ENCODE results near the gene REXO5.

Gene REXO5

DNA sequence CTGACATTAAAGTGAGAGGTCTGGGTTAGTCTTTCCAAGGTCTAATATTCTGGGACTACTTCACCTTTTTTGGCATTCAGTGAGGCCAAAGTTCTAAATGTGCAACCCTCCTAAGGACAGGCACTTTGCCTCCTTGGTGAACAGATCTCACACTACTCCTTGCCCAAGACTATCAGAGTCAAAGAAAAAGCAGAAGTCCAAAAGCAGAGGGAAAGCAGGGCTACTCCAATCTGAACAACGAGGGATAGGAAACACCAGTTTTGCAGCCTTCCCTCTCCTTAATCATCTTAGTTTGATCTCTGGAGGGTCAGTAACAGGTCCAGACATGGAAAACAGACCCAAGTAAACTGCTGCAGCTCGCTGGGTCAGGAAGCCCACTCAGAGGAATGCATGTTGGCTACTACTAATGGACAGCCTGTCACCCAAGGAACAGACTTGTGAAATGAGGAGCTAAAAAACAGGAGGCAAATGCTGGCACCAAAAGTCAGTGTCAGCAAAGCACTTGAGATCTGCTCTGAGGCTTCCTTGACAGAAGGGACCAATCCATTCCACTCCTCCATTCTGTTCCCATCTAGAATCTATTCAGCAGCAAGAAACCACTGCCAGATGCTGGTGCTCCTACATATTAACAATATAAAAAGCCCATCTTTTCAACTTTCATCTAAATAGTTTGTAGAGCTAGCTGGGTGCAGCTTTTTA lies 63.9 kb downstream of the REXO5 start:
- H3K4me3 ChIP-seq (ENCODE audit: low read depth, low read length) = no peak overlapping the region
- DNase-seq (ENCODE audit: low read depth) = no peak
- no peak for TF ChIP-seq CTCF (conservative IDR thresholded peaks at IDR 0.05; ENCODE audit: low read depth, low read length)

DNA sequence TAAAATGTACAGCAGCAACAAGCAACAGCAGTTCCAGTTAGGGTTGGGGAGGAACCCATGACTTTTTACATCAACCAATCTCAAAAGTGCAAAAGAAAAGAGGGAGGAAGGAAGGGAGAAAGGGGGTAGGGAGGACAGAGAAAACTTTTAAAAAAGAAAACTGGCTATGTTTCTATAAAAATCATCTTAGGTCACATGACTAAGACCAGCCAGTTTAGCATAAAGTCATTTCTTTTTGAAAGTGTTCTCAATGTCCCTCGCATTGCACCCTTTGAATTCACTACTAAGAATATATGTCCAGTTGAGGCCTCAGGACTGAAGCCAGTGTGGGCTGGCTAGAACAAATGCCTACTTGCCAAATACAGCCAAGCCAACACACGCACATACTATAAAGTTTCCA lies 64.9 kb downstream of the REXO5 start:
- H3K4me3 ChIP-seq (ENCODE audit: low read depth, low read length) = no peak overlapping the region
- TF ChIP-seq CTCF (conservative IDR thresholded peaks at IDR 0.05; ENCODE audit: low read depth, low read length) = no peak

GRCh38 chr16:20871941-20872815 lies 65.9 kb downstream of the REXO5 start:
- TF ChIP-seq CTCF (conservative IDR thresholded peaks at IDR 0.05; ENCODE audit: low read depth, low read length) = no peak
- DNase-seq (ENCODE audit: low read depth) = no peak
- H3K4me3 ChIP-seq (ENCODE audit: low read depth, low read length) = no peak overlapping the region

More for the DNA sequence above, 64.9 kb downstream of the REXO5 start:
- no peak for DNase-seq (ENCODE audit: low read depth)

GRCh38 chr16:20873331-20873730 lies 67.0 kb downstream of the REXO5 start:
- TF ChIP-seq CTCF (conservative IDR thresholded peaks at IDR 0.05; ENCODE audit: low read depth, low read length) = no peak
- DNase-seq (ENCODE audit: low read depth) = no peak

GRCh38 chr16:20874088-20874581 lies 67.8 kb downstream of the REXO5 start:
- TF ChIP-seq CTCF (conservative IDR thresholded peaks at IDR 0.05; ENCODE audit: low read depth, low read length) = no peak
- no peak overlapping the region for H3K4me3 ChIP-seq (ENCODE audit: low read depth, low read length)
- peak; percentile 47 for DNase-seq (ENCODE audit: low read depth)

More at GRCh38 chr16:20873331-20873730, 67.0 kb downstream of the REXO5 start:
- H3K4me3 ChIP-seq (ENCODE audit: low read depth, low read length) = no peak overlapping the region

- H3K4me3 ChIP-seq (ENCODE audit: low read depth, low read length) = no peak overlapping the region
- DNase-seq (ENCODE audit: low read depth) = no peak
- no peak for TF ChIP-seq CTCF (conservative IDR thresholded peaks at IDR 0.05; ENCODE audit: low read depth, low read length)
These were observed 69.0 kb downstream of the REXO5 start for GRCh38 chr16:20875355-20875650.
